RWPE1 (cell line): ENCODE measurements around the gene FLRT3.

Experiments
- CTCF ChIA-PET: fragments of 350-600 bp; sonication (Branson Sonifier 250); formaldehyde crosslinking; extraction: SDS; loops from one replicate; lab custom pipeline; 2021; lab: Yijun Ruan, JAX
- POLR2A ChIA-PET: fragments of 400-600 bp; formaldehyde crosslinking; extraction: SDS; loops from one replicate; lab custom pipeline; 2020; ENCODE audit warnings: antibody characterized with exemption; ENCODE audit not compliant: low non-redundant PET; lab: Yijun Ruan, JAX
- DNase-seq: peaks from one replicate; pipeline ENCODE4 v3.0.0; 2012; ENCODE audit warnings: low spot score
- H3K27ac ChIP-seq: fragments of 450-650 bp; 2 replicates; pipeline ENCODE4 v1.5.1; 2017
- TF ChIP-seq, protein P1 (sequence below): fragments of 450-650 bp; conservative IDR thresholded peaks from 2 replicates; pipeline ENCODE4 v1.5.1; 2017; ENCODE audit warnings: low read depth, mild to moderate bottlenecking

FLRT3 gene

DNA sequence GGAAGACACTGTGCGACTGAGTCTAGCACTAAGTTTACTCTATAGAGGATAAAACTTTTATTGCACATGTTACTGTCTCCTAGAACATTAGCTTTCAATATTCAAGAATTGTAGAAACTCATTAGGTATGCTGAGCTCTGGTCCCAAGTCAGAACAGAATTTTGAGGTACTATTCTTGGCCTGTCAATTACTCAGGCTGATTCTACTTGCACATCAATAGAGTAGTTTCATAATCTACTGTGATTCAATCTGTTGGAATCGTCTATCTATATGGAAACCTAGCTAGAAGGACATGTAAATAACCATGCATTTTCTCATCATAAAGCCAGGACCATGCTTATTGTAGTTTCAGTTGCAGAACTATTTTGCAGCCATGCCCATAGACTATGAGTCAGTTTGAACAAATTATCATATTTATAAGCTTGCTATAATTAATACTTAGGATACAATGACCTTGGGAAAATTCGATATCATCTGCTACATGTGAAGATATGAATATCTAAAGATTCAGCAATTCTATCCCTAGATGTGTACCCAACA is 41.6 kb downstream of the FLRT3 start:
- DNase-seq, result no peak
- TF ChIP-seq, protein P1, sequence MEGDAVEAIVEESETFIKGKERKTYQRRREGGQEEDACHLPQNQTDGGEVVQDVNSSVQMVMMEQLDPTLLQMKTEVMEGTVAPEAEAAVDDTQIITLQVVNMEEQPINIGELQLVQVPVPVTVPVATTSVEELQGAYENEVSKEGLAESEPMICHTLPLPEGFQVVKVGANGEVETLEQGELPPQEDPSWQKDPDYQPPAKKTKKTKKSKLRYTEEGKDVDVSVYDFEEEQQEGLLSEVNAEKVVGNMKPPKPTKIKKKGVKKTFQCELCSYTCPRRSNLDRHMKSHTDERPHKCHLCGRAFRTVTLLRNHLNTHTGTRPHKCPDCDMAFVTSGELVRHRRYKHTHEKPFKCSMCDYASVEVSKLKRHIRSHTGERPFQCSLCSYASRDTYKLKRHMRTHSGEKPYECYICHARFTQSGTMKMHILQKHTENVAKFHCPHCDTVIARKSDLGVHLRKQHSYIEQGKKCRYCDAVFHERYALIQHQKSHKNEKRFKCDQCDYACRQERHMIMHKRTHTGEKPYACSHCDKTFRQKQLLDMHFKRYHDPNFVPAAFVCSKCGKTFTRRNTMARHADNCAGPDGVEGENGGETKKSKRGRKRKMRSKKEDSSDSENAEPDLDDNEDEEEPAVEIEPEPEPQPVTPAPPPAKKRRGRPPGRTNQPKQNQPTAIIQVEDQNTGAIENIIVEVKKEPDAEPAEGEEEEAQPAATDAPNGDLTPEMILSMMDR, result no peak
- H3K27ac ChIP-seq, result no peak overlapping the region
- ChIA-PET POLR2A (no interaction called here), CTCF (no interaction called here)

DNA sequence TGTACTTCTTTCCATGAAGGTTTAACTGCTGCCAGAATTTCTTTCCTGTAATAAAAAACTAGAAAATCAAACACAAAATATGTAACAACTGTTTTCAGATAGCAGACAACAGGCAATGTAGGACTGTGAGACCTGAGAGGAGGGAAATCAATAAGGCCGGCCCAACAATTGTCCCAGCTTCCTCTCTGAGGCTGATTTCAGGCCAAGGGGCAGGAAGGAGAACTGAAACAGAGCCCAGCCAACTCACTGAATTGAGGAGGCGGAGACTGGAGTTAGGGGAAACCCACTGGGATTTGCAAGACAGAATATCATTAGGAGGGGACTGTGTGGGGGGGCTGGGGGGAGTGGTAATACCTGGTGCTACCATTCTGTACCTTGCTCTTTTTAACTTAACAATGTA is 42.2 kb downstream of the FLRT3 start:
- H3K27ac ChIP-seq, result no peak overlapping the region
- DNase-seq, result no peak
- ChIA-PET CTCF (no interaction called here), POLR2A (no interaction called here)
- TF ChIP-seq, protein P1, result no peak

DNA sequence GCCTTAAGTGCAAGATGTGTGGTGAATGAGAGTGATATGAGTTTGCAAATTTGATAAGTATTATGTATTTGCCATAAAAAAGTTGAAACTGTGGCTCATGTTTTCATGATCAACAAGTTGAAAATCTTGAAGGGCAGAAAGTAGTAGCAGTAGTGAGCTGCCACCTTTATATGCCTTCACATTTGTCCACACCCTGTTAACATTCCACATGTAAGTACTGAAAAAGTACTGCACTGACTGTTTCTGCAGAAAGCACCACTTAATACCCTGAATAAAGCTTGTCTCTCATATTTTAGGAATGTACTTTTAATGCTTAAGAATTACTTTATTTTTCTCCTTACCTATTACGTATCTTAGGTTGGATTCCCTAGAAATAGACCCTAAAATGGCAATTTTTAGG is 45.9 kb downstream of the FLRT3 start:
- H3K27ac ChIP-seq, result no peak overlapping the region
- ChIA-PET POLR2A (no interaction called here), CTCF (interaction anchor here (0.6 kb wide), 1 partner anchor 102 kb away, joined by 3 read pairs; no protein-coding TSS in a partner anchor)
- TF ChIP-seq, protein P1, result no peak
- DNase-seq, result no peak

DNA sequence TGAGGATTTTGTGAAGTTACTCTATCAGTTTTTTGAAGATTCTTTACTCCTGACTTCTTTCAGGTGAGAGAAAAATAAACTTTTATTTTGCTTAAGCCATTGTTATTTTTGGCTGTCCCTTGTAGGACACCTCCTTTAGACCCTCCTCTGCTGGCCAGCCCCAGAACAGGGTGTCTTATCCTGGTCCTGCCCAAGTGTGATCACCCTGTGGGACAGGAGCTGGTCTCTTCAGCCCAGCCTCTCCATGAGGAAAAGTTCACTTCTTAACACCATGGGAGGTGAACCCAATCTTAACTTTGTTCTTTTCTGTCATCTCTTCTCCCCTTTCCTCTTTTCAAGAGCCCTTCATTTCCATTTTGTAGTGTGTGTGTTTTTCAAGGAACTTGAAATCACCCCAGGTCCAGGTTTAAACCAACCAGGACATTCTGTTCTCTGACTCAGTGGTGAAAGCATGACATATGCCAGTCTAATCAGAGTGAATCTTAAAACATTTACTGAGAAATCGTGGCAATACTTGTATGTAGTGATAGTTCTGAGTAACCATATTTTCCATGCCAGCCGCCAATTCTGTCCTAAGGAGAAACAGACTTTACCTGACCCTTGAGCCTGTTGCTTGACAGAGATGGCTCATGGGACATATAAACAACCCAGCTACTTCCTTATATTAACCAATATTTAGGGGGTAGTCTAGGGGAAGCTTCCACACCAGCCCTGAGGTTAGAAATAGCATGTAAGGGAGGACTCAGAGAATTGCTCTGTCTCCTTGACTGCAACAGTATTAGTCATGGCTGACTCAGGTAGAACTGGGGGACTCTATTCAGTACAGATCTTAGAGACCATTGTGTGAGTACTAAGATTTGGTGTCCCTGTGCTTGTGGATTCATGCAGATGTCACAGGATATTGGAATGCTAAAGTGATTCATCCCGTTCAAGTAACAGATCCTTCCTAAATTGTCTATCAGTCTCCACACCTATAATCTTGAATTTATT is 48.8 kb downstream of the FLRT3 start:
- TF ChIP-seq, protein P1, result no peak
- DNase-seq, result peak; percentile 90
- ChIA-PET POLR2A (no interaction called here), CTCF (no interaction called here)
- H3K27ac ChIP-seq, result peak overlapping the region; percentile 80

DNA sequence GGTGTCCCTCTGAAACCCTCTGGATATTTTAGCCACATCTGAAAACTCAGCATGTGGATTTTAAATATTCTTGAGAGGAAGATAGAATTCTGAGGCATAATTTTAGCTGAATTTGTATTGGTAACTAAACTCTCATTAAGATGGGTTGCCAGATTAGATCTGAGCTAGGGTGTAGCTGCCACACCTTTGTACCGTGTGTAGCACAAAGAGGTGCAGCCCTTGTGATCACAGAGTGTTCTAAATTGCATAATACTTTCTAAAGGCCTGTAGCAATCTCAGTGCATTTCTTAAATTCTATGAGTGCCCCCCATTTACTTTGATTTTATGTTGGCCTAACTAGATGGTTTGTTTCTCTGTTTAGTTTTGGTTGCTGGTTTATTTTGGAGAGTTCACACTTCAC is 53.0 kb downstream of the FLRT3 start:
- H3K27ac ChIP-seq, result no peak overlapping the region
- TF ChIP-seq, protein P1, result no peak
- DNase-seq, result no peak
- POLR2A ChIA-PET, result no interaction called here
- CTCF ChIA-PET, result no interaction called here

DNA sequence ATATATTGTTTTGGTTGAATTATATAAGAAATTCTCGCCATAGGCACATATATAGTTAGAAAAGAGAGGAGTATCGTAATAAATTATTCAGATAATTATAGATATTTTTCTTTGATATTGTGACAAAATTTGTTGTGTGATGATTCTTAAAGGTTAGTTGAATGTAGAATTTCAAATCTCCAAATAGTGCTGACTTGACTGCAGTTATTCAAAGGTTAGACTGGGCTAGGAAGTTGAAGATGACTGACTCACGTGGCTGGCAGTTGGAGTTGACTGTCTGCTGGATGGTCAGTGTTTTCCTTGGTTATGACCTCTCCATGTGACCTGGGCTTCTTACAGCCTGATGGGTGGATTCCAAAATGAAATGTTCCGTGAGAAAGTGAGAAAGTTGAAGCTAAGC is 55.3 kb downstream of the FLRT3 start:
- ChIA-PET POLR2A (no interaction called here), CTCF (interaction anchor here (0.6 kb wide), 1 partner anchor 30 kb away, joined by 4 read pairs; no protein-coding TSS in a partner anchor)
- TF ChIP-seq, protein P1, result no peak
- no peak for DNase-seq
- no peak overlapping the region for H3K27ac ChIP-seq
